GM06990 (cell line): ENCODE data around the gene DRD3.

Experiments used
- DNase-seq: peaks from one replicate; pipeline ENCODE4 v3.0.0-alpha.2; 2011; ENCODE audit not compliant: insufficient read length; ENCODE audit errors: extremely low read depth
- H3K27me3 ChIP-seq: replicated peaks from 2 replicates; pipeline ENCODE4 v1.6.0; 2011; ENCODE audit warnings: low read length; ENCODE audit not compliant: control insufficient read depth, insufficient read depth
- H3K36me3 ChIP-seq: 2 replicates; pipeline ENCODE4 v1.5.1; 2011; ENCODE audit warnings: low read length; ENCODE audit not compliant: control insufficient read depth, insufficient read depth
- H3K4me3 ChIP-seq: replicated peaks from 2 replicates; pipeline ENCODE4 v1.5.1; 2011; ENCODE audit warnings: low read depth, mild to moderate bottlenecking, control low read depth, low read length
- TF ChIP-seq, protein P1 (sequence below): IDR thresholded peaks from 2 replicates; pipeline ENCODE4 v1.5.1; 2011; ENCODE audit warnings: low read length, control low read depth, mild to moderate bottlenecking, inconsistent platforms; ENCODE audit not compliant: insufficient read depth, poor library complexity, severe bottlenecking

The DRD3 gene

DNA sequence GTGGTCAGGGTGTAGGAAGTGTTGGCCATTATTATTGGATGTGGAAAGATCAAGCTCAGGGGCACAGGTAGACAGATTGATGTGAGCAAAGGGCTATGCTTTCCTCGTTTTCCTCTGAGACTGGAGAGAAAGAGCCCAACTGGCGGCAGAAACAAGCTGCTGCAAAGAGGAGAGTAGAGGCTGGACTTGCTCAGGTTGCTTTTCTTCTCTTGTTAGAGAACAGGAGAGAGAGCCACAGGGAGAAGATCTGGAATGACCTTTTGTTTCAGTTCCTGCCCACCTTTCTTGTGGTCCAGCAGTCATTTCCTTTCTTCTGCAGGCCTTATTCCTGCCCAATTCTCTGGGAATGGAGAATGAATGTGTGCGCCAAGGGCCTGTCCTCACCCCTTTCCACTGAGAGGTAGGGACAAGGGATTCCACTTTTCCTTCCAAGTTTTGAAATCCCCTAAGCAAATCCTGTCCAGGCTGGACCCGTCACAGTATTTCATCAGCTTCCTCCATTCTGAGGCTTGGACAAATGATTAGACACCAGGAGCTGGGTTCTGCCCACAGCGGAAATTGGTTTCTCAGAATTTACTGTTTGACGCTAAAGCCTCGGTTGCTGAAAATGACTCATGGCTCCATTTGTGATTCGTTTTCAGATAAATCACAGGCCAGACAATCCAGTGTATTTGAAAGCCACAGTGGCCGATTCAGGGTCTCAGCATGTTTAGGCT lies 42.5 kb upstream of the DRD3 start:
- TF ChIP-seq, protein P1, sequence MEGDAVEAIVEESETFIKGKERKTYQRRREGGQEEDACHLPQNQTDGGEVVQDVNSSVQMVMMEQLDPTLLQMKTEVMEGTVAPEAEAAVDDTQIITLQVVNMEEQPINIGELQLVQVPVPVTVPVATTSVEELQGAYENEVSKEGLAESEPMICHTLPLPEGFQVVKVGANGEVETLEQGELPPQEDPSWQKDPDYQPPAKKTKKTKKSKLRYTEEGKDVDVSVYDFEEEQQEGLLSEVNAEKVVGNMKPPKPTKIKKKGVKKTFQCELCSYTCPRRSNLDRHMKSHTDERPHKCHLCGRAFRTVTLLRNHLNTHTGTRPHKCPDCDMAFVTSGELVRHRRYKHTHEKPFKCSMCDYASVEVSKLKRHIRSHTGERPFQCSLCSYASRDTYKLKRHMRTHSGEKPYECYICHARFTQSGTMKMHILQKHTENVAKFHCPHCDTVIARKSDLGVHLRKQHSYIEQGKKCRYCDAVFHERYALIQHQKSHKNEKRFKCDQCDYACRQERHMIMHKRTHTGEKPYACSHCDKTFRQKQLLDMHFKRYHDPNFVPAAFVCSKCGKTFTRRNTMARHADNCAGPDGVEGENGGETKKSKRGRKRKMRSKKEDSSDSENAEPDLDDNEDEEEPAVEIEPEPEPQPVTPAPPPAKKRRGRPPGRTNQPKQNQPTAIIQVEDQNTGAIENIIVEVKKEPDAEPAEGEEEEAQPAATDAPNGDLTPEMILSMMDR: no peak
- Histone ChIP-seq H3K27me3 (no peaks in the 10 kb centered on the region), H3K4me3 (no peak overlapping the region), H3K36me3 (no peaks in the 10 kb centered on the region)
- peak; percentile 25 for DNase-seq

DNA sequence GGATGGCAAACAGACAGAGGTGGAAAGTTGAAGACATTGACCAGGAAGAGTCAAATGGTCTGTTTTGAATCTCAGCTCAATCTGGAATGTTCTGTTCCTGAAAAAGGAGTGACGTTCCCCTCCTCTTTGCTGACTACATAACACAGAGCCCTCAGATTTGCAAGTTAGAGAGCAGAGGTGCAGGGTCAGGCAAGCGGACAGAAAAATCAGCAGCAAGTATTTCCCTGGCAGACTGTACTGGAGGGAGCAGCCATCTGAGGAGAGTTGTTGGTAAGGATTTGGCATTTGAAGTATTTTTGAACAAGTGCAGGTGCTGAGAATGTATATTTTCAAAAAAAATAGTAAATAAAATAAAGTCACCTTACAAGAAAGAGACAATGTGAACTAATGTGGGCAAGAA lies 40.9 kb upstream of the DRD3 start:
- no peak overlapping the region for H3K4me3 ChIP-seq
- TF ChIP-seq, protein P1: no peak
- H3K36me3 ChIP-seq: no peaks in the 10 kb centered on the region
- no peak for DNase-seq
- no peaks in the 10 kb centered on the region for H3K27me3 ChIP-seq

DNA sequence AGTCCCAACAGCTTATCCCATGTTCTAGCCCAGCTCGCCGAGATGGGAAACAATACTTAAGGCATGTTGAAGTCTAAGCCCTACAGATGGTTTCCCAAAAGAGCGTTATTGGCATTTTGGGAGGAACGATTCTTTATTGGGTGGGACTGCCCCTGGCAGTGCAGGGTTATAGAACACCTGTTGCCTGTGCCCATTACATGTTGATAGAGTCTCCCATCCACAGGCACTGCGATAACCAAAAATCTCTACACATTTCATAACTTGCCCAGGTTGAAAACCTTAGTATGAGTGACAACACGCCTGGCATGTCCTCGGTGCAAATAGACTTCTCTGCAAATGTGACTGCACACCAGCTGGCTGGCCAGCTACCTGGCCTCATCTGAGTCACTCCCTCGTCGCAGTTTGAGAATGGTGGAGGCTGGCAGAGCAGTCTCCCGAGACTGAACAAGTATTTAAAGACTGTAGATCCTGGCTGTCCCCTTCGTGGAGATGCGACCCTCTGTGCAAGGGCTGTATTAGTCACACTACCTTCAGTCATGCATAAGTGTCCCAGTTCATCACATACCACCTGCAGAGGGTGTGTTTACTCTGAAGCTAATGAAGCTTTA lies 39.8 kb upstream of the DRD3 start:
- H3K4me3 ChIP-seq: no peak overlapping the region
- no peaks in the 10 kb centered on the region for H3K36me3 ChIP-seq
- TF ChIP-seq, protein P1: no peak
- no peaks in the 10 kb centered on the region for H3K27me3 ChIP-seq
- DNase-seq: no peak

DNA sequence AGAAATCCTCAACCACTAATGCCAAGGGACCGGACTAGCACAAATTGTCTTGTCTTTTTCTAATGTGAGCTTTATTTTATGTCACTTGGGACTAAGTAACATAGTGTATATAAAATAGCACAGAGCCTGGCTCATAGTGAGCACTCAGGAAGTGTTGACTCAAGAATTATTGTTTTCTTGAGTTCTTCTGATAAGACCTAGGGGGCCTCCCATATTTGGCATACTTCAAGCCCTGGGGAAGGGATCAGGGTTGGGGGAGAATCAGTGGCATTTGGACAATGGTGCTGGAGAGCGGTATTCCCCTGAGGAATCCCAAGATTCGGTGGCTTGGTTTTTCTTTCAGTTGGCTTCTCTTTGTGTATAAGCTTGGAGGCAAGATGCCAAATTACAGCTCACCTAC lies 39.2 kb upstream of the DRD3 start:
- DNase-seq: no peak
- Histone ChIP-seq H3K36me3 (no peaks in the 10 kb centered on the region), H3K27me3 (no peaks in the 10 kb centered on the region), H3K4me3 (no peak overlapping the region)
- TF ChIP-seq, protein P1: no peak

DNA sequence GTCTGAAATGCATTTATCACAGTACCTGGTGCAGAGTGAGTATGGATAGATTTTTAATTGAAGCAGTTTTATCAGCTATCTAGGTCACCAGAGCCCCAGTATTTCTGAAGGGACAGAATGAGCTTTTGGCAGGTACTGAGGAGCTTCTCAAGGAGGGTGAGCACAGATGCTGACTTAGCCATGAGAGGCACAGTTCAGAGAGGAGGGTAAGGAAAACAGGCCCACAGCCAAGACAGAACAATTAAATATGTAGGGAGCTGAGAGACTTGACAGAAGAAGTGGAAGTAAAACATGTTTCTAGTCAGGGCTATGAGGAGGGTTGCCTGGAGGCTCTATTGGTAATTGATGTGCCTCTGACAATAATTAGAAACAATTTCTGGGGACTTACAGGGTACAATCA lies 38.4 kb upstream of the DRD3 start:
- Histone ChIP-seq H3K27me3 (no peaks in the 10 kb centered on the region), H3K4me3 (no peak overlapping the region), H3K36me3 (no peaks in the 10 kb centered on the region)
- TF ChIP-seq, protein P1: no peak
- no peak for DNase-seq
